ENCODE data around the gene KNCN. TPM values are rescaled to one million over a fixed set of nuclear protein-coding genes. Genes with fewer than 3 reads are reported as not detected.

Gene KNCN
- total and polyA plus RNA-seq, 10 donors = not detected

DNA sequence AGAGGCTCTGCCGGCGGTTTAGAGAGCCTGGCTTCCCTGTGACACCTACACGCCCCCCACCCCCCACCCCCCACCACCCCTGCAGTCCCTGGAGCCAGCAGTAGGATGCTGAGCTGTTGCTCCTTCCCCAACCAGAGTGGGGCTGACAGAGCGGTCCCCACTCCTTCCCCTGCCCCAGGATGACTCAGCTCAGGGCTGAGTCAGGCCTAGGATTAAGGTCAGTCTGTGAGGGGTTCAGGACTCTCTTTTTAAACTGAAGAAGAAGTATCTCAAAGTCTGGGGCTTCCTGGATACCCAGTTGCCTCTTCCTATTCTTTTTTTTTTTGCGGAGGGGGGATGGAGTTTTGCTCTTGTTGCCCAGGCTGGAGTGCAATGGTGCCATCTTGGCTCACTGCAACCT is 42.7 kb downstream of the KNCN start:
- intact Hi-C loops (cut with DNase I; ENCODE audit: low total_unique reads) = no loop called here
- peaks cover 0 to 27% (median 0%) of the 10 kb centered on the region in 7 donors for H3K27me3 ChIP-seq (replicated peaks in 1 of 7)
- TF ChIP-seq, protein P1, sequence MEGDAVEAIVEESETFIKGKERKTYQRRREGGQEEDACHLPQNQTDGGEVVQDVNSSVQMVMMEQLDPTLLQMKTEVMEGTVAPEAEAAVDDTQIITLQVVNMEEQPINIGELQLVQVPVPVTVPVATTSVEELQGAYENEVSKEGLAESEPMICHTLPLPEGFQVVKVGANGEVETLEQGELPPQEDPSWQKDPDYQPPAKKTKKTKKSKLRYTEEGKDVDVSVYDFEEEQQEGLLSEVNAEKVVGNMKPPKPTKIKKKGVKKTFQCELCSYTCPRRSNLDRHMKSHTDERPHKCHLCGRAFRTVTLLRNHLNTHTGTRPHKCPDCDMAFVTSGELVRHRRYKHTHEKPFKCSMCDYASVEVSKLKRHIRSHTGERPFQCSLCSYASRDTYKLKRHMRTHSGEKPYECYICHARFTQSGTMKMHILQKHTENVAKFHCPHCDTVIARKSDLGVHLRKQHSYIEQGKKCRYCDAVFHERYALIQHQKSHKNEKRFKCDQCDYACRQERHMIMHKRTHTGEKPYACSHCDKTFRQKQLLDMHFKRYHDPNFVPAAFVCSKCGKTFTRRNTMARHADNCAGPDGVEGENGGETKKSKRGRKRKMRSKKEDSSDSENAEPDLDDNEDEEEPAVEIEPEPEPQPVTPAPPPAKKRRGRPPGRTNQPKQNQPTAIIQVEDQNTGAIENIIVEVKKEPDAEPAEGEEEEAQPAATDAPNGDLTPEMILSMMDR (IDR thresholded peaks at IDR 0.05 in 8 of 11, conservative IDR thresholded peaks at IDR 0.05 in 3 of 11) = no peak
- TF ChIP-seq POLR2A (IDR thresholded peaks at IDR 0.05) (no peak), POLR2AphosphoS5 (IDR thresholded peaks at IDR 0.05) (no peak)
- no peak overlapping the region for H3K27ac ChIP-seq
- H3K4me1 ChIP-seq = no peaks in the 10 kb centered on the region
- WGBS, 5 donors = 63 to 77% (median 73%) methylated on average over 4 to 5 of the region's 5 CpGs
- no peaks in the 10 kb centered on the region for H3K9me3 ChIP-seq
- no peak overlapping the region for H3K4me3 ChIP-seq
- DNase-seq = no peak
- no peaks in the 10 kb centered on the region for H3K36me3 ChIP-seq

DNA sequence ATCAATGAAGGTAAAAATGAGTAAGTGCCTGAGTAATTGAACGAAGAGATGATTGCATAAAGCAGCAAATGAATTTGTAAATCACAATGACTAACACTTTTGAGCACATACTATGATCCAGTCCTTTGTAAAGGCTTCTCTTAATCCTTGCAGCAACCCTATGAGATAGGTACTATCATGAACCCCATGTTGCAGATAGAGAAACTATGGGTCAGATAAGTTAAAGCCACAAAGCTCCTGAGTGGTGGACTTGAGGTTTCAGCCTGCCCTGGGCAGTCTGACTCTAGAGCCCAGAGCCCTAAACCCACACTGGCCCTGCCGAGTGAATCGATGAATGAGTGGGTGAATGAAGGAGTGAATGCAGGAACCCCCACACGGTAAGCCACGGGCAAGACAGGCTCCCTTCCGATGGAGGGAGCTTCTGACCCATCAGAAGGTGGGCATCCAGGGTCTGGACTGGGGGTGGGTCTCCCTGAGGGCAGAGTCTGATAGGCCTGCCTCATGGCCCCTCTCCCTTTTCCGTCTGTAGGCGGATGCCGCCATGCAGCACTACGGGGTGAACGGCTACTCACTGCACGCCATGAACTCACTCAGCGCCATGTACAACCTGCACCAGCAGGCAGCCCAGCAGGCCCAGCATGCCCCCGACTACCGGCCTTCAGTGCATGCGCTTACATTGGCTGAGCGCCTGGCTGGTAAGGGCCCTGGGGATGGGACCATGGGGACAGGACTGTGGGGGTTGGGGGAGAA is 44.8 kb downstream of the KNCN start:
- Histone ChIP-seq H3K4me3 (no peak overlapping the region), H3K27me3 (replicated peaks in 1 of 7) (peaks cover 0 to 29% (median 0%) of the 10 kb centered on the region in 7 donors), H3K4me1 (no peaks in the 10 kb centered on the region), H3K36me3 (no peaks in the 10 kb centered on the region), H3K27ac (no peak overlapping the region), H3K9me3 (no peaks in the 10 kb centered on the region)
- intact Hi-C loops (cut with DNase I; ENCODE audit: low total_unique reads) = no loop called here
- DNase-seq = no peak
- TF ChIP-seq, protein P1 (IDR thresholded peaks at IDR 0.05 in 8 of 11, conservative IDR thresholded peaks at IDR 0.05 in 3 of 11) = no peak
- TF ChIP-seq POLR2A (IDR thresholded peaks at IDR 0.05) = no peak
- no peak for TF ChIP-seq POLR2AphosphoS5 (IDR thresholded peaks at IDR 0.05)
- 79 to 88% (median 84%) methylated on average over 17 of the region's 17 CpGs for WGBS, 5 donors

DNA sequence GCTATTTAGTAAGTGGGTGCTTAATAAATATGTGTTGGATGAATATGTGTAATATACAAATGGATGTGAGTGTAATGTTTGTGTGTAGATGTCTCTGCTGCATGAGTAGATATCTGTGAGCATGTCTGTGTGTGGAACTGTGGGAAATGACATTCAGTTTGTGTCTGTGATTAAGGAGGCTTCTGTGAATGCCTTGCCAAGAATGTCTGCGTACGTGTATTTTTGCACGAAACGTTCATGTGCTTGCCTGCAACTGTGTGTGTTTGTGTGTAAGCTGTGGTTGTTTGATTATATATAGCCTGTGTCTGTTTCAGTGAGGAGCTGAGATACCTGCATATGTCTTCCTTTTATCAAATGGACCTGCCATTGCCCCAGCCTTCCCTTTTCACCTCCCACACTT is 48.0 kb downstream of the KNCN start:
- no peaks in the 10 kb centered on the region for H3K36me3 ChIP-seq
- H3K4me1 ChIP-seq = no peaks in the 10 kb centered on the region
- TF ChIP-seq POLR2A (IDR thresholded peaks at IDR 0.05) (no peak), POLR2AphosphoS5 (IDR thresholded peaks at IDR 0.05) (no peak)
- TF ChIP-seq, protein P1 (IDR thresholded peaks at IDR 0.05 in 8 of 11, conservative IDR thresholded peaks at IDR 0.05 in 3 of 11) = no peak
- H3K27ac ChIP-seq = no peak overlapping the region
- WGBS, 5 donors = 78 to 85% (median 80%) methylated on average over 4 of the region's 4 CpGs
- H3K27me3 ChIP-seq (replicated peaks in 1 of 7) = peaks cover 0 to 26% (median 0%) of the 10 kb centered on the region in 7 donors
- no peak for DNase-seq
- intact Hi-C loops (cut with DNase I; ENCODE audit: low total_unique reads) = no loop called here
- no peak overlapping the region for H3K4me3 ChIP-seq
- no peaks in the 10 kb centered on the region for H3K9me3 ChIP-seq

DNA sequence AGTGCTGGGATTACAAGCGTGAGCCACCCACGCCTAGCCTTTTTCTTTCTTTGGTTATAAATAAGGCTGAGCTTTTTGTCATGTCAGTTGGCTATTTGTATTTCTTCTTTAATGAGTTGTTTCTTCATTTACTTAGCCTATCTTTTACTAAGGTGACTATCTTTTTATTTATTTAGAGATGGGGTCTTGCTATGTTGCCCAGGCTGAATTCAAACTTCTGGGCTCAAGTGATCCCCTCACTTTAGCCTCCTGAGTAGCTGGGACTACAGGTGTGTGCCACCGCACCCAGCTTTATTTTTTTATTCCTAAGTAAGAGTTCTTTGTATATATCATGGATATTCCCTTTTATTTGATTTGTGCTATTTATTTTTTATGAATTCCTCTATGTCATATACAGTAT is 49.9 kb downstream of the KNCN start:
- intact Hi-C loops (cut with DNase I; ENCODE audit: low total_unique reads) = no loop called here
- Histone ChIP-seq H3K4me3 (no peak overlapping the region), H3K27ac (no peak overlapping the region), H3K9me3 (no peaks in the 10 kb centered on the region), H3K4me1 (no peaks in the 10 kb centered on the region), H3K36me3 (no peaks in the 10 kb centered on the region), H3K27me3 (replicated peaks in 1 of 7) (peaks cover 0 to 26% (median 0%) of the 10 kb centered on the region in 7 donors)
- no peak for DNase-seq
- WGBS, 5 donors = 89 to 95% (median 94%) methylated on average over 3 of the region's 3 CpGs
- TF ChIP-seq POLR2AphosphoS5 (IDR thresholded peaks at IDR 0.05) = no peak
- no peak for TF ChIP-seq POLR2A (IDR thresholded peaks at IDR 0.05)
- TF ChIP-seq, protein P1 (IDR thresholded peaks at IDR 0.05 in 8 of 11, conservative IDR thresholded peaks at IDR 0.05 in 3 of 11) = no peak

Data from spleen (tissue), 11 donors.